Measurements from ENCODE around the gene EEF2K. TPM values are rescaled to one million over a fixed set of nuclear protein-coding genes. Genes with fewer than 3 reads are reported as not detected.

The EEF2K gene
- total and polyA plus RNA-seq, 2 donors: 5.8 to 8.6 TPM

DNA sequence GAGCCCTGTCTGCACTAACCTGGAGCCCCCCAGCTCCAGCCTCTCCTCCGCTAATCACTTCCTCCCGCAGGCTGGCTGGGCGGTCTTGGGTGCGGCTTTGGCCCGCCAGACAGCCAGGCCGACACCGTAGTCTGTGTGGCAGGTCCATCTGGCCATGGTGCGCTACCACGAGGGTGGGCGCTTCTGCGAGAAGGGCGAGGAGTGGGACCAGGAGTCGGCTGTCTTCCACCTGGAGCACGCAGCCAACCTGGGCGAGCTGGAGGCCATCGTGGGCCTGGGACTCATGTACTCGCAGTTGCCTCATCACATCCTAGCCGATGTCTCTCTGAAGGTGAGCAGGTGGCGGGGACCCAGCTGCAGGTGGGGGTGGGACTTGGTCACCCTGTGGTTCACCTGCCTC, 60.5 kb downstream of the EEF2K start:
- DNase-seq (ENCODE audit: low read depth in 6 of 9, low spot score in 9 of 9): no peak
- Histone ChIP-seq H3K27me3 (ENCODE audit: control insufficient read depth in 2 of 2, insufficient read depth in 1 of 2, low read length in 1 of 2) (no peaks in the 10 kb centered on the region), H3K4me3 (ENCODE audit: low read length in 2 of 2) (no peak overlapping the region), H3K4me1 (ENCODE audit: control insufficient read depth in 2 of 2, insufficient read depth in 2 of 2, low read length in 2 of 2) (peaks cover 2 to 4% of the 10 kb centered on the region in 2 donors), H3K36me3 (ENCODE audit: control insufficient read depth in 2 of 2, insufficient read depth in 2 of 2, low read length in 1 of 2) (peaks cover 3 to 10% of the 10 kb centered on the region in 2 donors), H3K27ac (ENCODE audit: low read depth in 1 of 2, low read length in 1 of 2) (no peak overlapping the region), H3K9me3 (ENCODE audit: control insufficient read depth in 2 of 2, insufficient read depth in 1 of 2, low read length in 1 of 2) (no peaks in the 10 kb centered on the region)
- WGBS: 98% methylated on average over 19 of the region's 19 CpGs

DNA sequence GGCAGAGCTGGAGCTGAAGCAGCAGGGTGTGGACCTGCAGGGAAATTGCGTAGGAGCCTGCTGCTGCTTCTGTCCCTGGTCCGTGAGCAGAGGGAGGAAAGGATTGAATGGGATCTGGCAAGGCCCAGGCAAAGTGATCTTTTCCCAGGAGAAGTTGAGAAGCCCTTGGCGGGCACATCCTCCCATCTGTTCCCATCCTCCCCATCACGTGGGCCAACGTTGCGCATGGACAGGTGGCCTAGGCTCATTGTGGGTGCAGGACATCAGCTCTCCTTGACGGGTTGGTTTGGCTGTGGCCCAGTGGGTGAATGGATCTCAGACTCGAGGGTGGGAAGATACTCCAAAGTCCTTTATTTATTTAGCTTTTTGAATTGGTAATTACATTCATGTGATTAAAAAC, 61.7 kb downstream of the EEF2K start:
- H3K27ac ChIP-seq (ENCODE audit: low read depth in 1 of 2, low read length in 1 of 2): no peak overlapping the region
- H3K4me1 ChIP-seq (ENCODE audit: control insufficient read depth in 2 of 2, insufficient read depth in 2 of 2, low read length in 2 of 2): peaks cover 2 to 4% of the 10 kb centered on the region in 2 donors
- no peak overlapping the region for H3K4me3 ChIP-seq (ENCODE audit: low read length in 2 of 2)
- H3K36me3 ChIP-seq (ENCODE audit: control insufficient read depth in 2 of 2, insufficient read depth in 2 of 2, low read length in 1 of 2): peaks cover 3 to 10% of the 10 kb centered on the region in 2 donors
- no peak for DNase-seq (ENCODE audit: low read depth in 6 of 9, low spot score in 9 of 9)
- H3K27me3 ChIP-seq (ENCODE audit: control insufficient read depth in 2 of 2, insufficient read depth in 1 of 2, low read length in 1 of 2): no peaks in the 10 kb centered on the region
- H3K9me3 ChIP-seq (ENCODE audit: control insufficient read depth in 2 of 2, insufficient read depth in 1 of 2, low read length in 1 of 2): no peaks in the 10 kb centered on the region
- 98% methylated on average over 8 of the region's 8 CpGs for WGBS

DNA sequence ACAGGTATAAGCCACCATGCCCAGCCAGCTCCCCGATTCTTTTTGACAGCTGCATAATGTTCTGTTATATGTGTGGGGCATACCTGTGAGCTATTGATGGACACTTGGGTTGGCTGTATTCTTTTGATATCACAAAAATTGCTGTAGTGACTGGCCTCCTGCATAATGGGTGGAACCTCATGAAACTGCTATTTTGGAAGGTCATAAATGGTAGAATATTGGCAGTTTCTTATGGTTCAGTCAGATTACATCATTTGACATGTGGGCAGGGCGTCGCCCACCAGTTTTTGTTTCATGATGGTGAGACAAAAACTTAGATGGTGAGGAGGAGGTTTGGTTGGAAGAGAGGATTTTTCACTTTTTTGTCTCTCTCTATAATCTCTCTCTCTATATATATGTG, 64.4 kb downstream of the EEF2K start:
- Histone ChIP-seq H3K36me3 (ENCODE audit: control insufficient read depth in 2 of 2, insufficient read depth in 2 of 2, low read length in 1 of 2) (peaks cover 10 to 11% of the 10 kb centered on the region in 2 donors), H3K27ac (ENCODE audit: low read depth in 1 of 2, low read length in 1 of 2) (no peak overlapping the region), H3K9me3 (ENCODE audit: control insufficient read depth in 2 of 2, insufficient read depth in 1 of 2, low read length in 1 of 2) (no peaks in the 10 kb centered on the region), H3K4me3 (ENCODE audit: low read length in 2 of 2) (no peak overlapping the region), H3K27me3 (ENCODE audit: control insufficient read depth in 2 of 2, insufficient read depth in 1 of 2, low read length in 1 of 2) (no peaks in the 10 kb centered on the region), H3K4me1 (ENCODE audit: control insufficient read depth in 2 of 2, insufficient read depth in 2 of 2, low read length in 2 of 2) (no peaks in the 10 kb centered on the region)
- DNase-seq (ENCODE audit: low read depth in 6 of 9, low spot score in 9 of 9): no peak
- WGBS: 98% methylated on average over 3 of the region's 3 CpGs

DNA sequence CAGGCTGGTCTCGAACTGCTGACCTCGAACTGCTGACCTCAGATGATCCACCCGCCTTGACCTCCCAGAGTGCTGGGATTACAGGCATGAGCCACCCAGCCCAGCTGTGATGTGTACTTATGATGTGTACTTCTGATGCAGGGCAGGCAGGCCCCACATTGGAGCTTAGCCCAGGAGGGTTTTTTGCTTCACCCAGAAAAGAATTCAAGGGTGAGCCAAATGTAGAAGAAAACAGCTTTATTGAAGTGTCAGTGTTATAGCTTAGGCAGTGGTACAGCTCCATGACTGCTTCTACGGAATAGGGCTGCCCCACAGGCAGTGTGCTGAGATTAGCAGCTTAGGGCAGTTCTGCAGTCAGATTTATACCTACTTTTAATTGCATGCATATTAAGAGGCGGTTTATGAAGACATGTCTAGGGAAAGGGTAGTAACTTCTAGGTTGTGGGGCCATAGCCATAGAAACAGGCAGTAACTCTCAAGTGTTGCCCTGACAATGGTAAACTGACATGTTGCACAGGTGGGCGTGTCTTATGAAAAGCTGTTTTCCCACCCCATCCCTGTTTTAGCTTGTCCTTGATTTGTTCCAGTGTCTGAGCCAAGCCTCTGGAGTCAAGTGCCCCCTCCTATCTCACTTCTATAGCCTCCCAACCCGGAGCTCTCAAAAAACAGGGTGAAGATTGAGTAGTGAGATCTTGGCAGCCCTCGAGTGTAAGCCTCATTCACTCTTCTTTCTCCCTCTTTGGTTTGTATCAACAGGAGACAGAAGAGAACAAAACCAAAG, 67.0 kb downstream of the EEF2K start:
- Histone ChIP-seq H3K36me3 (ENCODE audit: control insufficient read depth in 2 of 2, insufficient read depth in 2 of 2, low read length in 1 of 2) (peaks cover 7 to 11% of the 10 kb centered on the region in 2 donors), H3K27me3 (ENCODE audit: control insufficient read depth in 2 of 2, insufficient read depth in 1 of 2, low read length in 1 of 2) (no peaks in the 10 kb centered on the region), H3K27ac (ENCODE audit: low read depth in 1 of 2, low read length in 1 of 2) (no peak overlapping the region), H3K9me3 (ENCODE audit: control insufficient read depth in 2 of 2, insufficient read depth in 1 of 2, low read length in 1 of 2) (no peaks in the 10 kb centered on the region), H3K4me3 (ENCODE audit: low read length in 2 of 2) (no peak overlapping the region), H3K4me1 (ENCODE audit: control insufficient read depth in 2 of 2, insufficient read depth in 2 of 2, low read length in 2 of 2) (no peaks in the 10 kb centered on the region)
- WGBS: 90% methylated on average over 8 of the region's 8 CpGs
- no peak for DNase-seq (ENCODE audit: low read depth in 6 of 9, low spot score in 9 of 9)

DNA sequence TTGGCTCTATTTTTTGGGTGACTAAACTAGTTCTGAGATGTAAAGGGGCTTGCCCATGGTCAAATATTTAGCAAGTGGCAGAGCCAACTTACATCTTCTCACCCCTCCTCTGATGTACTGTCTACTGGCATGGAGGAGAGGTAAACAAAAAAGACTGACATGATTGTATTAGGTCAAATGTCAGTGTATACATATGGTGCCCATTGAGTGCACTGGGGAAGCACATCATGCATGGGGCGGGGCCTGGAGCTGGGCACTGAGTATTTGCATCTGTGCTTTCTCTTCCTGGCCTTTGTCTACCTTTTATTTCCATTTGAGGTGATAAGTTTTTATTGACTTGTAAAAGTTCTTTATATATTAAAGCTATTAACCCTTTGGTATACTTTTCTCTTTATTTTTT, 68.8 kb downstream of the EEF2K start:
- Histone ChIP-seq H3K4me3 (ENCODE audit: low read length in 2 of 2) (no peak overlapping the region), H3K36me3 (ENCODE audit: control insufficient read depth in 2 of 2, insufficient read depth in 2 of 2, low read length in 1 of 2) (peaks cover 16% of the 10 kb centered on the region in 2 donors), H3K4me1 (ENCODE audit: control insufficient read depth in 2 of 2, insufficient read depth in 2 of 2, low read length in 2 of 2) (no peaks in the 10 kb centered on the region), H3K27ac (ENCODE audit: low read depth in 1 of 2, low read length in 1 of 2) (no peak overlapping the region), H3K9me3 (ENCODE audit: control insufficient read depth in 2 of 2, insufficient read depth in 1 of 2, low read length in 1 of 2) (no peaks in the 10 kb centered on the region), H3K27me3 (ENCODE audit: control insufficient read depth in 2 of 2, insufficient read depth in 1 of 2, low read length in 1 of 2) (no peaks in the 10 kb centered on the region)
- DNase-seq (ENCODE audit: low read depth in 6 of 9, low spot score in 9 of 9): no peak
- 100% methylated on average over 1 of the region's 1 CpG for WGBS

DNA sequence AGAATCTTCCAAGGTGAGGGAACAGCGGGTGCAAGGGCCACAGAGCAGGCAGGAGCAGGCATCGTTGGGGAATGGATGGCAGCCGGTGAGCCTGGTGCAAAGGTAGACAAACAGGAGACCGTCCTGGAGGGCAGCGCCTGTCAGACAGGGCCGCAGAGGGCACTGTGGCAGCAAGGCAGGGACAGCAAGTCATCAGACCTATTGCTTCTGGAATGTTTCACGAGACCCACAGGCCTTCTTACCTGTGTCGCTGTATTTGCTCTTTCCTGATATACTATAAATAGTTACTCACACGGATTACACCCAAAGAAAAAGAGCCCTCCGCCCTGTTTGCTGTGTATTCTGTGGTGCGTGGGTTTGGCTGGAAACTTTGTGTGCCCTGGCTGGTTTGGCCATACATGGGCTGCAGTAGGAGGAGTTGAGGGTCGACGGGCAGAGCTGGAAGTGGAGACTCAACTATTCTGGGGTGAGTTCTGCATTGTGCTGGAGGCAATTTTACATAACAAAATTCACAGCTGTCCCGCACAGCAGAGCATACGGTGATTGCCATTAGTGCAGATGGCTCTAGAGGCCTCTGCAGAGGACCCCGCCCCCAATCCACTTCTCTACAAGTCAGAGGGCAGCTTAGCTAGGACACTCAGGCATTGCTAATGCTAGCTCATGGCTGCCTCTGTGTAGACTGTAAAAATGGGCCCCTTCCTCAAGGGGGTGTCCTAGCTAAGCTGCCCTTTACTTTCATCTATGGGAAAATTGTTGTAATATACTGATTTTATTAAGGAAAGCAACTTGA, 72.6 kb downstream of the EEF2K start:
- no peak overlapping the region for H3K27ac ChIP-seq (ENCODE audit: low read depth in 1 of 2, low read length in 1 of 2)
- H3K4me3 ChIP-seq (ENCODE audit: low read length in 2 of 2): no peak overlapping the region
- H3K27me3 ChIP-seq (ENCODE audit: control insufficient read depth in 2 of 2, insufficient read depth in 1 of 2, low read length in 1 of 2): no peaks in the 10 kb centered on the region
- H3K36me3 ChIP-seq (ENCODE audit: control insufficient read depth in 2 of 2, insufficient read depth in 2 of 2, low read length in 1 of 2): peaks cover 20 to 24% of the 10 kb centered on the region in 2 donors
- DNase-seq (ENCODE audit: low read depth in 6 of 9, low spot score in 9 of 9): no peak
- H3K9me3 ChIP-seq (ENCODE audit: control insufficient read depth in 2 of 2, insufficient read depth in 1 of 2, low read length in 1 of 2): no peaks in the 10 kb centered on the region
- 94% methylated on average over 16 of the region's 16 CpGs for WGBS
- no peaks in the 10 kb centered on the region for H3K4me1 ChIP-seq (ENCODE audit: control insufficient read depth in 2 of 2, insufficient read depth in 2 of 2, low read length in 2 of 2)

DNA sequence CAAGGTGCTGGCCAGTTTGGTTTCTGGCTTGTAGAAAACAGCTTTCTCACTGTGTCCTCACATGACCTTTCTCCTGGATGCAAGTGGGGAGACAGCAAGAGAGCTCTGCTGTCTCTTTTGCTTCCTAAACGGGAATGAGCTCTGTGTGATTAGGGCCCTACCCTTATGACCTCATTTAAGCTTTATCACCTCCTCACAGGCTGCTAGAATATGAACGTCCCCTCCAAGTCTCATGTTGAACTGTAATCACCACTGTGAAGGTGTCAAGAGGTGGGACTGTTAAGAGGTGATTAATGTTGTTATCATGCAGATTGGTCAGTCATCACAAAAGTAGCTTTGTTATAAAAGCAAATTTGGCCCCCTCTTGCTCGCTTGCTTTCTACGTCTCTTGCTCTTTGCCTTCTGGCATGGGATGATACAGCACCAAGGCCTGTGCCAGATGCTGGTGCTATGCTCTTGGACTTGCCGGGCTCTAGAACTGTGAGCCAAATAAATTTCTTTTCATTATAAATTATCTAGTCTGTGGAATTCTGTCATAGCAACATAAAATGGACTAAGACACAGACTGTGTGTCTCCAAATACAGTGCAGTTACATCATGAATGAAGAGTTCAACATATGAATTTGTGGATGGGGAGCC, 76.3 kb downstream of the EEF2K start:
- no peak for DNase-seq (ENCODE audit: low read depth in 6 of 9, low spot score in 9 of 9)
- WGBS: 95% methylated on average over 5 of the region's 5 CpGs
- peaks cover 19 to 26% of the 10 kb centered on the region in 2 donors for H3K36me3 ChIP-seq (ENCODE audit: control insufficient read depth in 2 of 2, insufficient read depth in 2 of 2, low read length in 1 of 2)

DNA sequence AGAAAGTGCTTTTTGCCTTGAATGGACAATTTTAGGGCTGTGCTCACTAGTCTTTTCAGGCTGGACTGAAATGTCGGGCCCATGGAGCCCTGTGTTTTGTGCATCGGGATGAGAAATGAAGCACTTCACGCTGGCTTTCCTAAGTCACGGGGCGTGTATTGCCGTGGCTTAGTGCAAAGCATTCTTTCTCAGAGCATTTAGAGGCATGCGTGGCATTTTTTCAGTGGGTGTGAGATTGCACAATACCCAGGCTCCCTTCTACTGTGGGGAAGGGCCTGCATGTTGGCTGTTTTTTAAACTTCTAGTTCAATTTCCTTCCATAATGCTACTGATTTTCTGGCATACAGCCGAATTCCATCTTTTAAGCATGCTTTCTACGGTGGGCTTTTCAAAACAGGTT, 78.6 kb downstream of the EEF2K start:
- no peak overlapping the region for H3K27ac ChIP-seq (ENCODE audit: low read depth in 1 of 2, low read length in 1 of 2)
- H3K36me3 ChIP-seq (ENCODE audit: control insufficient read depth in 2 of 2, insufficient read depth in 2 of 2, low read length in 1 of 2): peaks cover 12 to 14% of the 10 kb centered on the region in 2 donors
- no peaks in the 10 kb centered on the region for H3K9me3 ChIP-seq (ENCODE audit: control insufficient read depth in 2 of 2, insufficient read depth in 1 of 2, low read length in 1 of 2)
- H3K27me3 ChIP-seq (ENCODE audit: control insufficient read depth in 2 of 2, insufficient read depth in 1 of 2, low read length in 1 of 2): no peaks in the 10 kb centered on the region
- no peaks in the 10 kb centered on the region for H3K4me1 ChIP-seq (ENCODE audit: control insufficient read depth in 2 of 2, insufficient read depth in 2 of 2, low read length in 2 of 2)
- no peak overlapping the region for H3K4me3 ChIP-seq (ENCODE audit: low read length in 2 of 2)
- DNase-seq (ENCODE audit: low read depth in 6 of 9, low spot score in 9 of 9): no peak
- 95% methylated on average over 9 of the region's 9 CpGs for WGBS

More for the DNA sequence above, 76.3 kb downstream of the EEF2K start:
- H3K4me3 ChIP-seq (ENCODE audit: low read length in 2 of 2): no peak overlapping the region
- H3K9me3 ChIP-seq (ENCODE audit: control insufficient read depth in 2 of 2, insufficient read depth in 1 of 2, low read length in 1 of 2): no peaks in the 10 kb centered on the region
- no peaks in the 10 kb centered on the region for H3K27me3 ChIP-seq (ENCODE audit: control insufficient read depth in 2 of 2, insufficient read depth in 1 of 2, low read length in 1 of 2)
- H3K4me1 ChIP-seq (ENCODE audit: control insufficient read depth in 2 of 2, insufficient read depth in 2 of 2, low read length in 2 of 2): no peaks in the 10 kb centered on the region
- H3K27ac ChIP-seq (ENCODE audit: low read depth in 1 of 2, low read length in 1 of 2): no peak overlapping the region

DNA sequence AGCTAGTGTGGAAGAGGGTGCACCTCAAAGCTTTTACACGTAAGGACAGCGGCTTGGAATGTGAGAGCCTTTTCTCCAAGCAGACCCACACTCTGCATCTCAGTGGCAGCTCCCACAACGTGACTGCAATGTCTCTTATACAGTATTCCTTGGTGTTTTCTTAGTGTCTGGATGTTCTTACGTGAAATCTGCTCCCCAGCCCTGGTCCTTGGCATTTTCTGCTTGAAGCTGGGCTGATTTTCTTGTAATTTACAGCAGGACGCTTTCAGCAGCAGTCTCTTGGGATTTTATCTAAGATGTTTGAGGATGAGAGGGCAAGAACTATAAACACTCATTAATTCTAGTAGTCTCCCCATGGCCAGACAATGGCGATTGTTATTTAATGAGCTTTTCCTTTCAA, 79.0 kb downstream of the EEF2K start:
- H3K4me3 ChIP-seq (ENCODE audit: low read length in 2 of 2): no peak overlapping the region
- H3K27me3 ChIP-seq (ENCODE audit: control insufficient read depth in 2 of 2, insufficient read depth in 1 of 2, low read length in 1 of 2): no peaks in the 10 kb centered on the region
- DNase-seq (ENCODE audit: low read depth in 6 of 9, low spot score in 9 of 9): no peak
- H3K36me3 ChIP-seq (ENCODE audit: control insufficient read depth in 2 of 2, insufficient read depth in 2 of 2, low read length in 1 of 2): peaks cover 10 to 12% of the 10 kb centered on the region in 2 donors
- H3K9me3 ChIP-seq (ENCODE audit: control insufficient read depth in 2 of 2, insufficient read depth in 1 of 2, low read length in 1 of 2): no peaks in the 10 kb centered on the region
- no peak overlapping the region for H3K27ac ChIP-seq (ENCODE audit: low read depth in 1 of 2, low read length in 1 of 2)
- WGBS: 94% methylated on average over 6 of the region's 6 CpGs
- no peaks in the 10 kb centered on the region for H3K4me1 ChIP-seq (ENCODE audit: control insufficient read depth in 2 of 2, insufficient read depth in 2 of 2, low read length in 2 of 2)
